GM19395 (cell line): ENCODE results near the gene ZNF587.
"Not testable (repeated sequence)": the region's sequence is repeated elsewhere in the genome, so short reads cannot be mapped to it uniquely, and the experiment has no call there.

Experiments used
- ATAC-seq: cut with Tn5 transposase; IDR thresholded peaks from one replicate; pipeline ENCODE4 v1.9.1; 2021; ENCODE audit warnings: mild to moderate bottlenecking, moderate library complexity; ENCODE audit not compliant: unreplicated experiment

ZNF587 gene

DNA sequence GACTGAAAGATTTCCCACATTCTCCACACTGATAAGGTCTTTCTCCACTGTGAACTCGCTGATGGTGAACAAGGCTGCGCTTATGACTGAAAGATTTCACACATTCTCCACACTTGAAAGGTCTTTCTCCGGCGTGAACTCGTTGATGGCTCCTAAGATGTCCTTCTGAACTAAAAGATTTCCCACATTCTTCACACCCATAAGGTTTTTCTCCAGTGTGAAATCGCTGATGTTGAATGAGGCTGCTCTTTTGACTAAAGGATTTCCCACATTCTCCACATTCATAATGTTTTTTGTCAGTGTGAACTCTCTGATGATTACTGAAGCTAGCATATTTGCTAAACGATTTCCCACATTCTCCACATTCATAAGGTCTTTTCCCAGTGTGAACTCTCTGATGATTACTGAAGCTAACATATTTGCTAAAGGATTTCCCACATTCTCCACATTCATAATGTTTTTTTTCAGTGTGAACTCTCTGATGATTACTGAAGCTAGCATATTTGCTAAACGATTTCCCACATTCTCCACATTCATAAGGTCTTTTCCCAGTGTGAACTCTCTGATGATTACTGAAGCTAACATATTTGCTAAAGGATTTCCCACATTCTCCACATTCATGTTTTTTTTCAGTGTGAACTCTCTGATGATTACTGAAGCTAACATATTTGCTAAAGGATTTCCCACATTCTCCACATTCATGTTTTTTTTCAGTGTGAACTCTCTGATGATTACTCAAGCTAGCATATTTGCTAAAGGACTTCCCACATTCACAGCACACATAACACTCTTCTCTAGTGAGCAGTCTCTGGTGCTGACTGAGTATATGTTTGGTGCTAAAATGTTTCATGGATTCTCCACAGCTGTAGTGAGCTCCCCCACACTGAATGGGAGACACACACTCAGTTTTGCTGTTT is 24.5 kb downstream of the ZNF587 start:
- ATAC-seq, result not testable (repeated sequence)

GRCh38 chr19:57886046-57886445 is 36.4 kb downstream of the ZNF587 start:
- no peak for ATAC-seq

DNA sequence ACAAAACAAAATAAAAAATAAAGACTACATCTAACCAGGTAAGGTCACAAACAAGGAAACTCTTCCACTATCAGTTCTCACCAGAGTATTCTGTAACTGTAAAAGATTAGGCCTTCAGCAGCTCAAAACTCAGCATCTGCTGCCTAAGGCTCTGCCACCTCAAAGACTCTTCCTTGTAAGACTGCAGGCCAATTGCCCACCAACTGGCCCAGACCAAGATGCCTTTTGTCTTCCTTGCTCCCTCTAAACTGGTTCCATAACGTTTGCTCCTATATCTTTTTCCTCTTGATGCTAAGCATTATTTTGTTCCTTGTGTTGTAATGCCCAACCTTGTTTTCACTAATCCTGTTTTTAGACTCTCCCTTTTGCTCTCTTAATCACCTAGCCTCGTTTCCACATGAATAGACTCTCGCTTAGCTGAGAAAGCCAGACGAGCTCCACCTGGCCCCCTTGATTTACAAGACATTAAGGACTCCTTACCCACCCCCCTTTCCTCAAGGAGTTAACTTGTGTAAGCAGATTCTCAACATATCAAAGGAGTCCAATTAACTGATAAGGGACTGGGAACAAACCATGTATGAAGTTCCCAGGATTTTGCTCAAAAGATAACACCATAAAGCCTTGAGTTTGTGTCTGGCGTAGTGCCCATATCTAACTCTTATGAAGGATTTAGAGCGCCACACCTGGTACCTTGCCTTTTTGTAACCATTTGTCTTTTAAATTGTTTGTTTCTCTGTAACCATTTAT is 37.7 kb downstream of the ZNF587 start:
- no peak for ATAC-seq

DNA sequence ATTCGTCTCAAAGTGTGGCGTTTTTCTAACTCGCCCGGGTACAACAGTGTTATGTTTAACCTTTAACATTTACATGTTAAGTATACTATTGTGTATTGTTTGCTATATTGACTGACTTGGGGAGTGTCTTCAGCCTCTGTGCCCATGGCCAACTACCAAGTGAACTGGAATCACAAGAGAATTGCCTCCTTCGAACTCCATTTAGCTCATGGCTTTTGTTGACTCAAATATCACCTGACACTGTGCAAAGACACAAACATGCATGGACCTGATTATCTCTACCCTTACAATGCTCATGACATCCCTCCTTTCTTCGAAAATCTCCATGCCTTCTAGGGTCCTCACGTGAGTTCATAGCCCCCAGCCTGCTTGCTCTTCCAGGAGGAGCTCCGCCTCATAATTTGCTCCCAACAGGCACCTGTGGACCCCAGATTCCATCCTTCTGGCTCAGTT is 38.5 kb downstream of the ZNF587 start:
- no peak for ATAC-seq

GRCh38 chr19:57888560-57889231 is 39.0 kb downstream of the ZNF587 start, which contains the start of gene ZNF814:
TSS of gene ZNF814 (minus strand) at chr19:57889037. CDS start at chr19:57888802, 235 bp downstream.
- ATAC-seq, result peak; percentile 85

DNA sequence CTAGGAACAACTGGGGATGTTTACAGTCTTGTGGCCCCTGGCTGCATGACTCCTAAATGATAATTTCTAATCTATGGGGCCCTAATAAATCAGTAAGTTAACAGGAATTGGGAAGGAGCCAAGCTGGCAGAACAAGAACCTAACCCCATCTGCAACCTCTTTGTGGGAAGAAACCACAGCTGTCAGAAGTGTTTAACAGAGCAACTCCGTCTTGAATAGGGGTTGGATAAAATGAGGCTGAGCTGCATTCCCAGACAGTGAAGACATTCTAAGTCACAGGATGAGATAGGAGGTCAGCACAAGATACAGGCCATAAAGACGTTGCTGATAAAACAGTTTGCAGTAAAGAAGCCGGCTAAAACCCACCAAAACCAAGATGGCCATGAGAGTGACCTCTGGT is 41.0 kb downstream of the ZNF587 start:
- not testable (repeated sequence) for ATAC-seq

GRCh38 chr19:57900311-57900710 is 50.7 kb downstream of the ZNF587 start:
- ATAC-seq, result no peak

- ATAC-seq, result no peak
Measured at GRCh38 chr19:57903618-57904184, 54.0 kb downstream of the ZNF587 start.

DNA sequence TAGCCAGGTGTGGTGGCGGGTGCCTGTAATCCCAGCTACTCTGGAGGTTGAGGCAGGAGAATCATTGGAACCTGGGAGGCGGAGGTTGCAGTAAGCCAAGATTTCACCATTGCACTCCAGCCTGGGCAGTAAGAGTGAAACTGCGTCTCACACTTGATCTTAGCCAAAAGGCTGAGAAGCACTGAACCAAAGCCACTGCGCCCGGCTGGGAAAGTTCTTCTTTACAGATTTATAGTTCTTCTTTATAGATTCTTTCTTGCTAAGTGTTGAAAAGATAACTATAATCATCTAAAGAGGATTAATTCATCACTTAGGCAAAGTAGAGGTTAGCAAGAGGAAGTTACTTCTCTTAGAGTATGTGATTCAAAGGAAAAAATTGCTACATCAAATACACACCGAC is 55.6 kb downstream of the ZNF587 start:
- no peak for ATAC-seq

DNA sequence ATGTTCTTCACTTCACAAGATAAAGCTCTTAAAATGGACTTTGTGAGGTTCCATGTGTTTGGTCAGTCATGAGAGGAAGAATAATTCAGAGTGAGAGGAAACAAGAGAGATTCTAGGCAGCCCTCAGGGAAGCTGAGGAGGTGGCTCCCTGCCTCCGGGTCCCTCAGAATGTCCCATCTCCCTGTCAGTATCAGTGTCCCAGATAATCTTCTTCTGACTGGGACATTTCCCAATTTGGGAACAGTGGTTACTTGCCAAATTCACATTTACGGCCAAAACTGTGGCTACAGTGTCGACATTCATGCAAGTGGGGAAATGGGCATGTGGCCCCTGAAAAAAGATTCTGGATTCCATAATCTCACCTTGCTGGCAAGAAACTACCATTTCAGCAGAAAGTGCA is 57.7 kb downstream of the ZNF587 start:
- ATAC-seq, result no peak

GRCh38 chr19:57914531-57914930 is 64.9 kb downstream of the ZNF587 start:
- no peak for ATAC-seq
